ENCODE results near the gene IBA57. TPM values are rescaled to one million over a fixed set of nuclear protein-coding genes. Genes with fewer than 3 reads are reported as not detected.

Gene IBA57
- total RNA-seq: 10 to 100 TPM; 10.9 to 12.0 TPM
- polyA plus RNA-seq: 1 to 10 TPM; 1.3 to 2.9 TPM

- Histone ChIP-seq H3K9me3 (ENCODE audit: control insufficient read depth in 1 of 2, low read length in 2 of 2) (no peaks in the 10 kb centered on the region), H3K36me3 (ENCODE audit: insufficient read depth, low read length) (no peaks in the 10 kb centered on the region), H3K4me1 (ENCODE audit: insufficient read depth, low read length) (peaks cover 38% of the 10 kb centered on the region), H3K4me3 (ENCODE audit: low read length in 2 of 2) (peak within 1 kb of the TSS; percentile 73 to 76), H3K27me3 (ENCODE audit: insufficient read depth, low read length) (no peaks in the 10 kb centered on the region), H3K27ac (ENCODE audit: low read depth, low read length) (peak within 1 kb of the TSS; percentile 96)
- DNase-seq: peak; percentile 99 to 100 (median 100)
- Mint-ChIP-seq H3K4me3 (peak within 1 kb of the TSS; percentile 90 to 98 (median 92)), H3K27me3 (no peaks in the 10 kb centered on the region), H3K4me1 (peaks cover 22 to 70% (median 44%) of the 10 kb centered on the region in 4 donors), H3K36me3 (peaks cover 3 to 9% of the 10 kb centered on the region in 2 donors), H3K9me3 (peaks cover 0 to 2% (median 0%) of the 10 kb centered on the region in 8 donors), H3K27ac (peak within 1 kb of the TSS; percentile 96 to 99 (median 98))
- ChIA-PET POLR2A (ENCODE audit: partially characterized antibody) (interaction anchor here (0.9 to 4.9 kb wide), 34 partner anchors 9 to 1227 kb away, joined by 3 to 127 read pairs (median 7); partner anchors contain the start of genes ARF1, C1orf35, GUK1 and MRPL55), CTCF (ENCODE audit: partially characterized antibody) (interaction anchor here (0.7 to 5.1 kb wide), 20 partner anchors 9 to 259 kb away, joined by 3 to 66 read pairs (median 5); partner anchors contain the start of genes GUK1 and MRPL55)
- intact Hi-C loops (cut with micrococcal nuclease): loop anchor here (1.0 to 10.0 kb wide), 15 partner anchors 9 to 1223 kb away; partner anchors contain the start of genes ARF1, C1orf35, COQ8A and GUK1
Measured at GRCh38 chr1:228165372-228166169, at the start of gene IBA57. Gene IBA57, plus strand, starts transcription at chr1:228165804. Its CDS starts 13 bp downstream, at chr1:228165817.

GRCh38 chr1:228117335-228117734 lies 48.3 kb upstream of the IBA57 start:
- Histone ChIP-seq H3K4me1 (ENCODE audit: insufficient read depth, low read length) (no peaks in the 10 kb centered on the region), H3K27me3 (ENCODE audit: insufficient read depth, low read length) (no peaks in the 10 kb centered on the region), H3K27ac (ENCODE audit: low read depth, low read length) (no peak overlapping the region), H3K36me3 (ENCODE audit: insufficient read depth, low read length) (no peaks in the 10 kb centered on the region), H3K9me3 (ENCODE audit: control insufficient read depth in 1 of 2, low read length in 2 of 2) (no peaks in the 10 kb centered on the region), H3K4me3 (ENCODE audit: low read length in 2 of 2) (no peak overlapping the region)
- no peak overlapping the region for H3K4me3 Mint-ChIP-seq
- H3K27me3 Mint-ChIP-seq: peaks cover under 1% of the 10 kb centered on the region in 2 donors
- H3K9me3 Mint-ChIP-seq: peaks cover 0 to 2% (median 0%) of the 10 kb centered on the region in 8 donors
- H3K27ac Mint-ChIP-seq: no peak overlapping the region
- peaks cover 0 to 4% (median under 1%) of the 10 kb centered on the region in 4 donors for H3K4me1 Mint-ChIP-seq
- ChIA-PET POLR2A (ENCODE audit: partially characterized antibody) (no interaction called here), CTCF (ENCODE audit: partially characterized antibody) (no interaction called here)
- no peaks in the 10 kb centered on the region for H3K36me3 Mint-ChIP-seq
- intact Hi-C loops (cut with micrococcal nuclease): no loop called here
- DNase-seq: no peak

- no peak overlapping the region for H3K27ac Mint-ChIP-seq
- Histone ChIP-seq H3K27me3 (ENCODE audit: insufficient read depth, low read length) (no peaks in the 10 kb centered on the region), H3K4me1 (ENCODE audit: insufficient read depth, low read length) (no peaks in the 10 kb centered on the region), H3K9me3 (ENCODE audit: control insufficient read depth in 1 of 2, low read length in 2 of 2) (no peaks in the 10 kb centered on the region), H3K4me3 (ENCODE audit: low read length in 2 of 2) (no peak overlapping the region), H3K27ac (ENCODE audit: low read depth, low read length) (no peak overlapping the region), H3K36me3 (ENCODE audit: insufficient read depth, low read length) (no peaks in the 10 kb centered on the region)
- peaks cover 0 to 4% (median under 1%) of the 10 kb centered on the region in 4 donors for H3K4me1 Mint-ChIP-seq
- peaks cover 0 to 2% (median 0%) of the 10 kb centered on the region in 8 donors for H3K9me3 Mint-ChIP-seq
- no peak overlapping the region for H3K4me3 Mint-ChIP-seq
- intact Hi-C loops (cut with micrococcal nuclease): no loop called here
- no peak for DNase-seq
- CTCF ChIA-PET (ENCODE audit: partially characterized antibody): interaction anchor here (1.8 kb wide), 1 partner anchor 13 kb away, joined by 7 read pairs; no protein-coding TSS in a partner anchor
- H3K36me3 Mint-ChIP-seq: no peaks in the 10 kb centered on the region
- H3K27me3 Mint-ChIP-seq: peaks cover 3 to 5% of the 10 kb centered on the region in 2 donors
- POLR2A ChIA-PET (ENCODE audit: partially characterized antibody): no interaction called here
Measured at GRCh38 chr1:228118040-228118439, 47.6 kb upstream of the IBA57 start.

GRCh38 chr1:228120351-228120750 lies 45.3 kb upstream of the IBA57 start:
- no peaks in the 10 kb centered on the region for H3K4me1 ChIP-seq (ENCODE audit: insufficient read depth, low read length)
- H3K4me1 Mint-ChIP-seq: peaks cover 0 to 4% (median 1%) of the 10 kb centered on the region in 4 donors
- peak overlapping the region in 1 of 7 donors; percentile 37 for H3K27ac Mint-ChIP-seq
- no peaks in the 10 kb centered on the region for H3K9me3 ChIP-seq (ENCODE audit: control insufficient read depth in 1 of 2, low read length in 2 of 2)
- no peak for DNase-seq
- ChIA-PET POLR2A (ENCODE audit: partially characterized antibody) (interaction anchor here (0.9 kb wide), 1 partner anchor 11 kb away, joined by 3 read pairs; no protein-coding TSS in a partner anchor), CTCF (ENCODE audit: partially characterized antibody) (no interaction called here)
- H3K9me3 Mint-ChIP-seq: peaks cover 0 to 2% (median 0%) of the 10 kb centered on the region in 8 donors
- intact Hi-C loops (cut with micrococcal nuclease): no loop called here
- no peak overlapping the region for H3K4me3 ChIP-seq (ENCODE audit: low read length in 2 of 2)
- peaks cover 3 to 13% of the 10 kb centered on the region in 2 donors for H3K27me3 Mint-ChIP-seq
- no peak overlapping the region for H3K4me3 Mint-ChIP-seq
- H3K36me3 Mint-ChIP-seq: no peaks in the 10 kb centered on the region
- no peaks in the 10 kb centered on the region for H3K36me3 ChIP-seq (ENCODE audit: insufficient read depth, low read length)
- H3K27ac ChIP-seq (ENCODE audit: low read depth, low read length): no peak overlapping the region
- no peaks in the 10 kb centered on the region for H3K27me3 ChIP-seq (ENCODE audit: insufficient read depth, low read length)

- no peak for DNase-seq
- no peaks in the 10 kb centered on the region for H3K36me3 Mint-ChIP-seq
- Histone ChIP-seq H3K4me1 (ENCODE audit: insufficient read depth, low read length) (no peaks in the 10 kb centered on the region), H3K36me3 (ENCODE audit: insufficient read depth, low read length) (no peaks in the 10 kb centered on the region), H3K27ac (ENCODE audit: low read depth, low read length) (no peak overlapping the region), H3K27me3 (ENCODE audit: insufficient read depth, low read length) (no peaks in the 10 kb centered on the region), H3K9me3 (ENCODE audit: control insufficient read depth in 1 of 2, low read length in 2 of 2) (no peaks in the 10 kb centered on the region), H3K4me3 (ENCODE audit: low read length in 2 of 2) (no peak overlapping the region)
- H3K4me3 Mint-ChIP-seq: no peak overlapping the region
- POLR2A ChIA-PET (ENCODE audit: partially characterized antibody): interaction anchor here (0.9 kb wide), 1 partner anchor 11 kb away, joined by 3 read pairs; no protein-coding TSS in a partner anchor
- H3K4me1 Mint-ChIP-seq: peaks cover 0 to 4% (median 2%) of the 10 kb centered on the region in 4 donors
- H3K27ac Mint-ChIP-seq: peak overlapping the region in 3 of 7 donors; percentile 10 to 85 (median 37)
- intact Hi-C loops (cut with micrococcal nuclease): no loop called here
- H3K9me3 Mint-ChIP-seq: peaks cover 0 to 2% (median 0%) of the 10 kb centered on the region in 8 donors
- peaks cover 3 to 13% of the 10 kb centered on the region in 2 donors for H3K27me3 Mint-ChIP-seq
- CTCF ChIA-PET (ENCODE audit: partially characterized antibody): interaction anchor here (2.9 kb wide), 1 partner anchor 11 kb away, joined by 14 read pairs; no protein-coding TSS in a partner anchor
Measured at GRCh38 chr1:228120857-228121489, 44.6 kb upstream of the IBA57 start.

GRCh38 chr1:228122921-228123441 lies 42.6 kb upstream of the IBA57 start:
- Mint-ChIP-seq H3K27ac (peak overlapping the region in 1 of 7 donors; percentile 22), H3K4me1 (peaks cover 0 to 4% (median 2%) of the 10 kb centered on the region in 4 donors), H3K4me3 (no peak overlapping the region), H3K9me3 (peaks cover 0 to under 1% (median 0%) of the 10 kb centered on the region in 8 donors), H3K36me3 (no peaks in the 10 kb centered on the region), H3K27me3 (peaks cover 4 to 17% of the 10 kb centered on the region in 2 donors)
- H3K36me3 ChIP-seq (ENCODE audit: insufficient read depth, low read length): no peaks in the 10 kb centered on the region
- no peaks in the 10 kb centered on the region for H3K27me3 ChIP-seq (ENCODE audit: insufficient read depth, low read length)
- no peak overlapping the region for H3K27ac ChIP-seq (ENCODE audit: low read depth, low read length)
- intact Hi-C loops (cut with micrococcal nuclease): no loop called here
- no peaks in the 10 kb centered on the region for H3K9me3 ChIP-seq (ENCODE audit: control insufficient read depth in 1 of 2, low read length in 2 of 2)
- POLR2A ChIA-PET (ENCODE audit: partially characterized antibody): no interaction called here
- no peaks in the 10 kb centered on the region for H3K4me1 ChIP-seq (ENCODE audit: insufficient read depth, low read length)
- no peak for DNase-seq
- no peak overlapping the region for H3K4me3 ChIP-seq (ENCODE audit: low read length in 2 of 2)
- CTCF ChIA-PET (ENCODE audit: partially characterized antibody): interaction anchor here (2.9 kb wide), 1 partner anchor 9 kb away, joined by 14 read pairs; no protein-coding TSS in a partner anchor
